Panc1 (cell line): ENCODE data around the gene PTBP3. TPM values are rescaled to one million over a fixed set of nuclear protein-coding genes. Genes with fewer than 3 reads are reported as not detected.

Experiments
- ATAC-seq: fragments of 200-7000 bp; cut with Tn5 transposase; 2 replicates; pipeline ENCODE4 v1.9.1; 2020; ENCODE audit warnings: mild to moderate bottlenecking, moderate library complexity
- BruUV-seq: library from RNA; stranded (reverse); fragments of 400-500 nt; replicated peaks from 2 replicates; lab custom pipeline; 2021; lab: Mats Ljungman, UMichigan
- CTCF ChIA-PET: fragments of 300-600 bp; sonication (Branson Sonifier 250); formaldehyde crosslinking; loops from one replicate; lab custom pipeline; 2022; ENCODE audit warnings: antibody characterized with exemption; lab: Charles Lee
- POLR2A ChIA-PET: fragments of 300-600 bp; sonication (Branson Sonifier 250); formaldehyde crosslinking; loops from one replicate; lab custom pipeline; 2022; ENCODE audit warnings: antibody characterized with exemption; lab: Charles Lee
- DNase-seq: peaks from one replicate; pipeline ENCODE4 v3.0.0-alpha.2; 2010; ENCODE audit warnings: low read depth, low spot score
- H3K27ac ChIP-seq: 2 replicates; pipeline ENCODE4 v1.5.1; 2011; ENCODE audit warnings: mild to moderate bottlenecking, low read length, inconsistent platforms
- H3K27me3 ChIP-seq: fragments of 200-500 bp; sonication (Bioruptor generic); 2 replicates; pipeline ENCODE4 v1.6.0; 2014; ENCODE audit warnings: low read length, inconsistent platforms; ENCODE audit not compliant: control insufficient read depth, insufficient read depth
- H3K36me3 ChIP-seq: fragments of 200-500 bp; sonication (Bioruptor generic); 2 replicates; pipeline ENCODE4 v1.5.1; 2014; ENCODE audit warnings: inconsistent platforms, mild to moderate bottlenecking, low read length, moderate library complexity; ENCODE audit not compliant: control insufficient read depth, insufficient read depth
- H3K4me1 ChIP-seq: 2 replicates; pipeline ENCODE4 v1.5.1; 2011; ENCODE audit warnings: inconsistent platforms, mild to moderate bottlenecking, low read length, moderate library complexity; ENCODE audit not compliant: control insufficient read depth, insufficient read depth
- H3K4me3 ChIP-seq, 2 experiments: 2 replicates each; pipeline ENCODE4 v1.5.1; 2011 to 2012; ENCODE audit warnings: low read depth in 2 of 2, low read length in 2 of 2, mild to moderate bottlenecking in 2 of 2, inconsistent platforms in 1 of 2, moderate library complexity in 1 of 2
- H3K9me3 ChIP-seq: fragments of 200-500 bp; sonication (Bioruptor generic); 2 replicates; pipeline ENCODE4 v1.5.1; 2014; ENCODE audit warnings: low read depth, mild to moderate bottlenecking, inconsistent platforms, low read length, moderate library complexity; ENCODE audit not compliant: control insufficient read depth, insufficient read depth
- CTCF ChIP-seq: fragments of 450-650 bp; IDR thresholded peaks from 2 replicates; pipeline ENCODE4 v1.5.1; 2017; ENCODE audit warnings: mild to moderate bottlenecking
- POLR2AphosphoS5 ChIP-seq: IDR thresholded peaks from 2 replicates; pipeline ENCODE4 v1.6.1; 2012; ENCODE audit warnings: mild to moderate bottlenecking, low read depth, low read length, moderate library complexity
- REST ChIP-seq, 2 experiments: IDR thresholded peaks; 2 replicates each; pipeline ENCODE4 v1.6.1; 2011 to 2012; ENCODE audit warnings: low read depth in 2 of 2, control low read depth in 1 of 2, low read length in 1 of 2, mild to moderate bottlenecking in 1 of 2, moderate library complexity in 1 of 2; ENCODE audit not compliant: insufficient read depth in 1 of 2
- SIN3A ChIP-seq: IDR thresholded peaks from 2 replicates; pipeline ENCODE4 v1.6.1; 2012; ENCODE audit warnings: low read depth, mild to moderate bottlenecking, low read length, moderate library complexity, borderline replicate concordance; ENCODE audit not compliant: insufficient read depth
- TCF7L2 ChIP-seq: IDR thresholded peaks from 2 replicates; pipeline ENCODE4 v1.6.1; 2011; ENCODE audit warnings: mild to moderate bottlenecking, low read depth, low read length, inconsistent platforms
- in situ Hi-C: cut with HindIII; loops from 2 replicates; pipeline ENCODE4 v1.10.0; 2016; ENCODE audit warnings: low sequenced_read_pairs, low pct_unique_long_range_greater_than_20kb
- intact Hi-C: fragments of 100-400 bp; cut with micrococcal nuclease; formaldehyde crosslinking; loops from one replicate; pipeline ENCODE4 v1.10.0; 2022; ENCODE audit not compliant: unreplicated experiment
- total RNA-seq: library from RNA; stranded (reverse); gene quantifications from one replicate; pipeline ENCODE4 v1.2.1, GENCODE V29; 2021; ENCODE audit not compliant: unreplicated experiment

PTBP3 gene
- total RNA-seq, 1 experiment from 2014 or later = 82.5 TPM

GRCh38 chr9:112326194-112326593 is 7.2 kb downstream of the PTBP3 start:
- intact Hi-C loops = no loop called here
- ATAC-seq (no peak), DNase-seq (no peak)
- TF ChIP-seq REST (IDR thresholded peaks at IDR 0.05; ENCODE audit: insufficient read depth in 1 of 2, low read depth in 2 of 2, low read length in 1 of 2) (no peak), SIN3A (no peak), POLR2AphosphoS5 (no peak), CTCF (no peak), TCF7L2 (no peak)
- no peaks in the 10 kb centered on the region for H3K27me3 ChIP-seq
- BruUV-seq = no TSS peak
- peaks cover 16% of the 10 kb centered on the region for H3K4me1 ChIP-seq
- POLR2A ChIA-PET = no interaction called here
- no peaks in the 10 kb centered on the region for H3K9me3 ChIP-seq
- in situ Hi-C loops = no loop called here
- CTCF ChIA-PET = no interaction called here
- H3K4me3 ChIP-seq = no peak overlapping the region
- H3K36me3 ChIP-seq = no peaks in the 10 kb centered on the region
- no peak overlapping the region; the same call in 1 of the 2 replicates for H3K27ac ChIP-seq

GRCh38 chr9:112325600-112325999 is 7.8 kb downstream of the PTBP3 start:
- Histone ChIP-seq H3K4me1 (peaks cover 16% of the 10 kb centered on the region), H3K36me3 (no peaks in the 10 kb centered on the region), H3K4me3 (no peak overlapping the region), H3K9me3 (no peaks in the 10 kb centered on the region), H3K27me3 (no peaks in the 10 kb centered on the region), H3K27ac (no peak overlapping the region)
- no peak for ATAC-seq
- DNase-seq = no peak
- no TSS peak for BruUV-seq
- intact Hi-C loops (no loop called here), in situ Hi-C loops (no loop called here)
- TF ChIP-seq CTCF = no peak
- TF ChIP-seq REST (IDR thresholded peaks at IDR 0.05; ENCODE audit: insufficient read depth in 1 of 2, low read depth in 2 of 2, low read length in 1 of 2) = no peak
- TF ChIP-seq POLR2AphosphoS5 = no peak
- TF ChIP-seq TCF7L2 = no peak
- TF ChIP-seq SIN3A = no peak
- ChIA-PET POLR2A (interaction anchor here (0.6 kb wide), 1 partner anchor 31 kb away, joined by 3 read pairs; no protein-coding TSS in a partner anchor), CTCF (no interaction called here)
